ENCODE results near the gene MAD2L2. TPM values are rescaled to one million over a fixed set of nuclear protein-coding genes. Genes with fewer than 3 reads are reported as not detected.

Gene MAD2L2
- total RNA-seq, 6 experiments from 2014 or later, result 18.0 to 66.4 (median 29.7) TPM

DNA sequence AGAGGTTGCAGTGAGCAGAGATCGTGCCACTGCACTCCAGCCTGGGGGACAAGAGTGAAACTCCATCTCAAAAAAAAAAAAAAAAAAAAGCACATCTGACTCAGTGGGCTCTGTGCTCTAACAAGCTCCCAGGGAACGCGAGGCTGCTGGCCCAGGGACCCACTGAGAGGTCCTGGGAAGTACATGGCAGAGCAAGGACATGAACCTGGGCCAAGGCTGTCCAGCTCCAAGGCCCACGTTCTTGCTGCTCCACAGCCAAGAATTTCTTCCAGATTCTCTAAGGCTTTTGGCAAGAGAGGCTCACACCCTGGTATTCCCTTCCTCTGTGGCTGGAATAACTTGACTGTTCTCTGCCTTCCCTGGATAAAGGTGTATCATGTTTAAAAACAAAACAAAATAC lies 39.6 kb upstream of the MAD2L2 start:
- Histone ChIP-seq H3K27me3 (no peaks in the 10 kb centered on the region), H3K9me3 (no peaks in the 10 kb centered on the region), H3K36me3 (no peaks in the 10 kb centered on the region), H3K27ac (no peak overlapping the region), H3K4me1 (peaks cover 0 to 4% (median 0%) of the 10 kb centered on the region in 4 donors), H3K4me3 (no peak overlapping the region)
- no peak for TF ChIP-seq POLR2A (IDR thresholded peaks at IDR 0.05)
- TF ChIP-seq, protein P1, sequence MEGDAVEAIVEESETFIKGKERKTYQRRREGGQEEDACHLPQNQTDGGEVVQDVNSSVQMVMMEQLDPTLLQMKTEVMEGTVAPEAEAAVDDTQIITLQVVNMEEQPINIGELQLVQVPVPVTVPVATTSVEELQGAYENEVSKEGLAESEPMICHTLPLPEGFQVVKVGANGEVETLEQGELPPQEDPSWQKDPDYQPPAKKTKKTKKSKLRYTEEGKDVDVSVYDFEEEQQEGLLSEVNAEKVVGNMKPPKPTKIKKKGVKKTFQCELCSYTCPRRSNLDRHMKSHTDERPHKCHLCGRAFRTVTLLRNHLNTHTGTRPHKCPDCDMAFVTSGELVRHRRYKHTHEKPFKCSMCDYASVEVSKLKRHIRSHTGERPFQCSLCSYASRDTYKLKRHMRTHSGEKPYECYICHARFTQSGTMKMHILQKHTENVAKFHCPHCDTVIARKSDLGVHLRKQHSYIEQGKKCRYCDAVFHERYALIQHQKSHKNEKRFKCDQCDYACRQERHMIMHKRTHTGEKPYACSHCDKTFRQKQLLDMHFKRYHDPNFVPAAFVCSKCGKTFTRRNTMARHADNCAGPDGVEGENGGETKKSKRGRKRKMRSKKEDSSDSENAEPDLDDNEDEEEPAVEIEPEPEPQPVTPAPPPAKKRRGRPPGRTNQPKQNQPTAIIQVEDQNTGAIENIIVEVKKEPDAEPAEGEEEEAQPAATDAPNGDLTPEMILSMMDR (IDR thresholded peaks at IDR 0.05), result no peak
- intact Hi-C loops (cut with DNase I), result loop anchor here in 1 of 2 donors (5.0 kb wide), 1 partner anchor 68 kb away; the partner anchor contains the start of genes FBXO2 and FBXO44
- DNase-seq (no peak), ATAC-seq (no peak)
- 43% methylated on average over 2 of the region's 4 CpGs for WGBS (ENCODE audit: insufficient coverage, low coverage, low lambda C conversion rate, missing lambda C conversion rate)

DNA sequence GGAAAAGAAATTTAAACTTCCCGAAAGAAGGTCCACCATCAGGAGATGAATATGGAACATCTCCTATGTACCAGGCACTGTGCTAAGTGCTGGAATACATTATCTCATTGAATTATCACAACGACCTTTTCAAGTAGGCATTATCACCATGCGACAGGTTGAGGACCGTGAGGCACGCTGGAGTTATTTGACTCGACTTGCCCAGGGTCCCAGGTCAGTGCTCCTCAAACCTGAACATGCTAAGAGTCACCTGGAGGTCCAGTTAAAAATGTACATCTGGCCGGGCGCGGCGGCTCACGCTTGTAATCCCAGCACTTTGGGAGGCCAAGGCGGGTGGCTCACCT lies 39.1 kb upstream of the MAD2L2 start:
- DNase-seq, result no peak
- intact Hi-C loops (cut with DNase I), result loop anchor here in 1 of 2 donors (5.0 kb wide), 1 partner anchor 68 kb away; the partner anchor contains the start of genes FBXO2 and FBXO44
- Histone ChIP-seq H3K36me3 (no peaks in the 10 kb centered on the region), H3K4me1 (peaks cover 0 to 4% (median 0%) of the 10 kb centered on the region in 4 donors), H3K27me3 (no peaks in the 10 kb centered on the region), H3K9me3 (no peaks in the 10 kb centered on the region), H3K27ac (no peak overlapping the region), H3K4me3 (no peak overlapping the region)
- TF ChIP-seq, protein P1 (IDR thresholded peaks at IDR 0.05), result no peak
- no peak for TF ChIP-seq POLR2A (IDR thresholded peaks at IDR 0.05)
- no peak for ATAC-seq
- 55% methylated on average over 6 of the region's 12 CpGs for WGBS (ENCODE audit: insufficient coverage, low coverage, low lambda C conversion rate, missing lambda C conversion rate)

DNA sequence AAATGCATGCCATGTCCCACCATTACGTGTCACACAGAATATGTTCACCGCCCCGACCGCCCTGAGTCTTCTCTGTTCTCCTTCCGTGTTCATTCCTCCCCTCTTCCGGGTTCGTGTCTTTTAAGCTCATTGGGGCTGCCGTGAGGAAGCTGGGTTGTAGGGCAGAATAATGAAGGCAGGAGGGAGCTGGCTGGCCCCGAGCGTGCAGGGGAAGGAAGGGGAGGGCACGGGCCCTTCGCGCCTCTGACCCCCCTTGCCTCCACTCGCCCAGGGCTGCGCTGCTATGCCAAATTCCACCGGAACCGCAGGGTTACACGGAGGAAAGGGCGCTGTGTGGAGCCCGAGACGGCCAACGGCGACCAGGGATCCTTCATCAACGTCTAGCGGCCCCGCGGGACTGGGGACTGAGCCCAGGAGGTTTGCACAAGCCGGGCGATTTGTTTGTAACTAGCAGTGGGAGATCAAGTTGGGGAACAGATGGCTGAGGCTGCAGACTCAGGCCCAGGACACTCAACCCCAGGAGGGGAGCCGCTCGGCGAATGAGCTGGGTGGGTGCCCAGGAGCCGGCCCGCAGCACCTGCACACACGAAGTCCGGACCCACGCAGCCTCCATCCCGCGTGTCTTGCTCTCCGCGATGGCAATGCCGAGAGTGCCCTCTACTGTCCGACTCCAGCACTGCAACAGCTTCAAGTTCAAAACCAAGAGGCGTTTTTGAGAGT lies 38.5 kb upstream of the MAD2L2 start:
- peak; percentile 77 to 84 (median 77) for DNase-seq
- H3K4me3 ChIP-seq, result peak overlapping the region; percentile 26 to 36 (median 27)
- no peak for TF ChIP-seq POLR2A (IDR thresholded peaks at IDR 0.05)
- TF ChIP-seq, protein P1 (IDR thresholded peaks at IDR 0.05), result peak; percentile 92 to 96 (median 96)
- H3K27ac ChIP-seq, result peak overlapping the region in 1 of 3 donors; percentile 36
- no peaks in the 10 kb centered on the region for H3K27me3 ChIP-seq
- H3K9me3 ChIP-seq, result no peaks in the 10 kb centered on the region
- no peaks in the 10 kb centered on the region for H3K36me3 ChIP-seq
- WGBS (ENCODE audit: insufficient coverage, low coverage, low lambda C conversion rate, missing lambda C conversion rate), result 4% methylated on average over 33 of the region's 44 CpGs
- ATAC-seq, result peak; percentile 86 to 96 (median 90)
- peaks cover 0 to 4% (median 0%) of the 10 kb centered on the region in 4 donors for H3K4me1 ChIP-seq
- intact Hi-C loops (cut with DNase I), result loop anchor here in 1 of 2 donors (5.0 kb wide), 1 partner anchor 67 kb away; the partner anchor contains the start of genes FBXO2 and FBXO44

DNA sequence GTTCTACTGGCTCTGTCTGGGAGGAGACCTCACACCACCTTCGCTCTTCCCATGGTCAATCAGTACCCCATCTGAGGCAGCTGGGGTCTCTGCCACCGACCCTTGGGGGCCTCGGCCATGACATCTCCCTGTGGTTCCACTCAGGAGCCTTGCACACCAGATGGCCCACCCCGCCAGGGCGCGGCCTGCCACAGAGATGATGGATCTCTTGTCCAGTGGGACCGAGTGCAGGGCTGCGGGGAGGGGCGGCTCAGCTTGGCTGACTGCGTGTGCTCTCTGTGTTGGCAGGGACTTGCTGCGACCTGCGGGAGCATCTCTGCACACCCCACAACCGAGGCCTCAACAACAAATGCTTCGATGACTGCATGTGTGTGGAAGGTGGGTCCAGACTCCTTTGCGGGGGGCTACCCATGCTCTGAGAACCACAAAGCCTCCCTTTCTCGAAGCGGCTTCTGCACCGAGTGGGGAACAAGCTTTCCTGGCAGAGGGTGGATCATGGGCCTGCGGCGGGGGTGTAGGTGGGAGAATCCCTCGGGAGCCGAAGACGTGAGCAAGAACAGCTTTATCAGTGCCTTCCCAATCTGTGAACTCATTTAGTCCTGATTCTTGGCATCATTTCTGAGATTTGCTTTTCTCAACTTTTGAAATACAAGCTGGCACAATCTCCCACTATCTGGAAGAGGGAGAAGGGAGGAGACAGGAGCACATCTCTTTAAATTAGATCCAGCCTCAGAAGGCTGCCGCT lies 34.1 kb upstream of the MAD2L2 start:
- H3K27me3 ChIP-seq, result no peaks in the 10 kb centered on the region
- WGBS (ENCODE audit: insufficient coverage, low coverage, low lambda C conversion rate, missing lambda C conversion rate), result 55% methylated on average over 7 of the region's 24 CpGs

More for the DNA sequence above, 34.1 kb upstream of the MAD2L2 start:
- H3K36me3 ChIP-seq, result no peaks in the 10 kb centered on the region
- no peak overlapping the region for H3K4me3 ChIP-seq
- TF ChIP-seq, protein P1 (IDR thresholded peaks at IDR 0.05), result no peak
- no peak for TF ChIP-seq POLR2A (IDR thresholded peaks at IDR 0.05)
- H3K9me3 ChIP-seq, result no peaks in the 10 kb centered on the region
- no peak for ATAC-seq
- no peak overlapping the region for H3K27ac ChIP-seq
- intact Hi-C loops (cut with DNase I), result loop anchor here in 1 of 2 donors (5.0 kb wide), 1 partner anchor 63 kb away; the partner anchor contains the start of genes FBXO2 and FBXO44
- no peak for DNase-seq
- H3K4me1 ChIP-seq, result peaks cover 0 to 4% (median 0%) of the 10 kb centered on the region in 4 donors

Measured in right lobe of liver (tissue), 6 donors.